Stimulated activated CD4-positive, alpha-beta T cell treated with anti-CD3 and anti-CD28 coated beads, Interleukin-15, amount 100 ng/mL, for 24 hours (primary cell): Measurements from ENCODE around the gene LSP1.
"Not testable (repeated sequence)": the region's sequence is repeated elsewhere in the genome, so short reads cannot be mapped to it uniquely, and the experiment has no call there.

Source experiments
- DNase-seq: peaks from one replicate; pipeline ENCODE4 v3.0.0-alpha.2; 2020

The LSP1 gene

GRCh38 chr11:1866776-1867175 is 13.9 kb downstream of the LSP1 start:
- no peak for DNase-seq

GRCh38 chr11:1867381-1867780 is 14.5 kb downstream of the LSP1 start:
- DNase-seq = no peak

- no peak for DNase-seq
Observed at GRCh38 chr11:1868056-1868635, 15.3 kb downstream of the LSP1 start.

GRCh38 chr11:1868636-1869291 is 15.9 kb downstream of the LSP1 start:
- no peak for DNase-seq

GRCh38 chr11:1869427-1870325 is 16.8 kb downstream of the LSP1 start:
- DNase-seq = no peak

- no peak for DNase-seq
Observed at GRCh38 chr11:1870326-1870696, 17.4 kb downstream of the LSP1 start.

- DNase-seq = peak; percentile 47
Observed at GRCh38 chr11:1870721-1871466, 18.0 kb downstream of the LSP1 start.

GRCh38 chr11:1871531-1871930 is 18.6 kb downstream of the LSP1 start:
- no peak for DNase-seq

GRCh38 chr11:1872267-1872985 is 19.5 kb downstream of the LSP1 start:
- DNase-seq = no peak

GRCh38 chr11:1873048-1873812 is 20.3 kb downstream of the LSP1 start:
- DNase-seq = no peak

GRCh38 chr11:1873813-1874150 is 20.9 kb downstream of the LSP1 start:
- not testable (repeated sequence) for DNase-seq

GRCh38 chr11:1874441-1875092 is 21.7 kb downstream of the LSP1 start:
- not testable (repeated sequence) for DNase-seq

GRCh38 chr11:1875093-1875850 is 22.4 kb downstream of the LSP1 start:
- DNase-seq = no peak

- not testable (repeated sequence) for DNase-seq
Observed at GRCh38 chr11:1875851-1876301, 23.0 kb downstream of the LSP1 start.

- peak; percentile 36 for DNase-seq
Observed at GRCh38 chr11:1876361-1877063, 23.6 kb downstream of the LSP1 start.

GRCh38 chr11:1877211-1878136 is 24.6 kb downstream of the LSP1 start:
- no peak for DNase-seq

GRCh38 chr11:1878137-1879031 is 25.5 kb downstream of the LSP1 start:
- no peak for DNase-seq
